OCI-LY1 (cell line): ENCODE measurements around the gene INS.

Experiments
- H2AFZ ChIP-seq: fragments of 200-600 bp; sonication (generic), shearing (Covaris generic); 2 replicates; pipeline ENCODE4 v1.6.0; 2014; ENCODE audit warnings: antibody characterized with exemption, mild to moderate bottlenecking, low read length
- H3F3A ChIP-seq: fragments of 200-600 bp; sonication (generic), shearing (Covaris generic); 2 replicates; pipeline ENCODE4 v1.6.0; 2014; ENCODE audit warnings: mild to moderate bottlenecking, antibody characterized with exemption, low read length, moderate library complexity; ENCODE audit not compliant: insufficient read depth
- H3K27ac ChIP-seq: fragments of 200-600 bp; sonication (generic); 2 replicates; pipeline ENCODE4 v1.5.1; 2014; ENCODE audit warnings: low read length, mixed run types, mild to moderate bottlenecking, low read depth; ENCODE audit not compliant: poor library complexity, severe bottlenecking
- H3K27me3 ChIP-seq: fragments of 200-600 bp; sonication (generic); 2 replicates; pipeline ENCODE4 v1.6.0; 2014; ENCODE audit warnings: antibody characterized with exemption, mild to moderate bottlenecking, low read length, moderate library complexity; ENCODE audit not compliant: insufficient read depth
- H3K36me3 ChIP-seq: fragments of 200-600 bp; sonication (generic); 2 replicates; pipeline ENCODE4 v1.6.1; 2014; ENCODE audit warnings: mild to moderate bottlenecking, antibody characterized with exemption, low read length, moderate library complexity, mixed read lengths; ENCODE audit not compliant: insufficient read depth
- H3K4me1 ChIP-seq: fragments of 200-600 bp; sonication (generic); 2 replicates; pipeline ENCODE4 v1.5.1; 2014; ENCODE audit warnings: mild to moderate bottlenecking, low read length, moderate library complexity; ENCODE audit not compliant: insufficient read depth, severe bottlenecking
- H3K4me2 ChIP-seq: fragments of 200-600 bp; sonication (generic), shearing (Covaris generic); 2 replicates; pipeline ENCODE4 v1.6.1; 2014; ENCODE audit warnings: low read length
- H3K4me3 ChIP-seq: fragments of 200-600 bp; sonication (generic); 2 replicates; pipeline ENCODE4 v1.5.1; 2014; ENCODE audit warnings: low read length, low read depth, mild to moderate bottlenecking, mixed read lengths; ENCODE audit not compliant: poor library complexity, severe bottlenecking
- H3K79me2 ChIP-seq: fragments of 200-600 bp; shearing (Covaris generic); 2 replicates; pipeline ENCODE4 v1.6.1; 2016; ENCODE audit warnings: mixed run types, low read length, mixed read lengths; ENCODE audit not compliant: insufficient read depth
- H3K9ac ChIP-seq: fragments of 200-600 bp; sonication (generic), shearing (Covaris generic); 2 replicates; pipeline ENCODE4 v1.6.1; 2014; ENCODE audit warnings: mild to moderate bottlenecking, low read length, mixed read lengths
- H3K9me2 ChIP-seq: fragments of 200-600 bp; sonication (generic), shearing (Covaris generic); 2 replicates; pipeline ENCODE4 v1.6.1; 2014; ENCODE audit warnings: low read depth, mild to moderate bottlenecking, low read length, mixed read lengths
- H3K9me3 ChIP-seq: fragments of 200-600 bp; shearing (Covaris generic); 2 replicates; pipeline ENCODE4 v1.6.1; 2014; ENCODE audit warnings: low read length, mixed read lengths
- H4K20me1 ChIP-seq: fragments of 200-600 bp; sonication (generic), shearing (Covaris generic); 2 replicates; pipeline ENCODE4 v1.6.0; 2016; ENCODE audit warnings: mild to moderate bottlenecking, low read length; ENCODE audit not compliant: insufficient read depth
- EZH2 ChIP-seq: fragments of 200-600 bp; sonication (generic), shearing (Covaris generic); IDR thresholded peaks from 2 replicates; pipeline ENCODE4 v1.8.0; 2017; ENCODE audit warnings: borderline replicate concordance, mixed run types, mild to moderate bottlenecking, antibody characterized with exemption, low read length, moderate library complexity, mixed read lengths
- TF ChIP-seq, protein P1 (sequence below): fragments of 200-600 bp; sonication (generic), shearing (Covaris generic); IDR thresholded peaks from 2 replicates; pipeline ENCODE4 v1.5.1; 2017; ENCODE audit warnings: mild to moderate bottlenecking, antibody characterized with exemption, low read length, moderate library complexity, mixed read lengths

Gene INS

GRCh38 chr11:2200536-2200935, 39.5 kb upstream of the INS start:
- Histone ChIP-seq H3K4me1 (no peaks in the 10 kb centered on the region), H3K9ac (no peak overlapping the region), H3K4me3 (no peak overlapping the region), H3K36me3 (no peaks in the 10 kb centered on the region), H2AFZ (no peak overlapping the region), H4K20me1 (no peaks in the 10 kb centered on the region), H3F3A (no peaks in the 10 kb centered on the region), H3K4me2 (no peak overlapping the region), H3K9me3 (no peaks in the 10 kb centered on the region), H3K27me3 (no peaks in the 10 kb centered on the region), H3K79me2 (no peaks in the 10 kb centered on the region), H3K9me2 (no peaks in the 10 kb centered on the region), H3K27ac (no peak overlapping the region)
- no peak for TF ChIP-seq EZH2
- TF ChIP-seq, protein P1, sequence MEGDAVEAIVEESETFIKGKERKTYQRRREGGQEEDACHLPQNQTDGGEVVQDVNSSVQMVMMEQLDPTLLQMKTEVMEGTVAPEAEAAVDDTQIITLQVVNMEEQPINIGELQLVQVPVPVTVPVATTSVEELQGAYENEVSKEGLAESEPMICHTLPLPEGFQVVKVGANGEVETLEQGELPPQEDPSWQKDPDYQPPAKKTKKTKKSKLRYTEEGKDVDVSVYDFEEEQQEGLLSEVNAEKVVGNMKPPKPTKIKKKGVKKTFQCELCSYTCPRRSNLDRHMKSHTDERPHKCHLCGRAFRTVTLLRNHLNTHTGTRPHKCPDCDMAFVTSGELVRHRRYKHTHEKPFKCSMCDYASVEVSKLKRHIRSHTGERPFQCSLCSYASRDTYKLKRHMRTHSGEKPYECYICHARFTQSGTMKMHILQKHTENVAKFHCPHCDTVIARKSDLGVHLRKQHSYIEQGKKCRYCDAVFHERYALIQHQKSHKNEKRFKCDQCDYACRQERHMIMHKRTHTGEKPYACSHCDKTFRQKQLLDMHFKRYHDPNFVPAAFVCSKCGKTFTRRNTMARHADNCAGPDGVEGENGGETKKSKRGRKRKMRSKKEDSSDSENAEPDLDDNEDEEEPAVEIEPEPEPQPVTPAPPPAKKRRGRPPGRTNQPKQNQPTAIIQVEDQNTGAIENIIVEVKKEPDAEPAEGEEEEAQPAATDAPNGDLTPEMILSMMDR: no peak

DNA sequence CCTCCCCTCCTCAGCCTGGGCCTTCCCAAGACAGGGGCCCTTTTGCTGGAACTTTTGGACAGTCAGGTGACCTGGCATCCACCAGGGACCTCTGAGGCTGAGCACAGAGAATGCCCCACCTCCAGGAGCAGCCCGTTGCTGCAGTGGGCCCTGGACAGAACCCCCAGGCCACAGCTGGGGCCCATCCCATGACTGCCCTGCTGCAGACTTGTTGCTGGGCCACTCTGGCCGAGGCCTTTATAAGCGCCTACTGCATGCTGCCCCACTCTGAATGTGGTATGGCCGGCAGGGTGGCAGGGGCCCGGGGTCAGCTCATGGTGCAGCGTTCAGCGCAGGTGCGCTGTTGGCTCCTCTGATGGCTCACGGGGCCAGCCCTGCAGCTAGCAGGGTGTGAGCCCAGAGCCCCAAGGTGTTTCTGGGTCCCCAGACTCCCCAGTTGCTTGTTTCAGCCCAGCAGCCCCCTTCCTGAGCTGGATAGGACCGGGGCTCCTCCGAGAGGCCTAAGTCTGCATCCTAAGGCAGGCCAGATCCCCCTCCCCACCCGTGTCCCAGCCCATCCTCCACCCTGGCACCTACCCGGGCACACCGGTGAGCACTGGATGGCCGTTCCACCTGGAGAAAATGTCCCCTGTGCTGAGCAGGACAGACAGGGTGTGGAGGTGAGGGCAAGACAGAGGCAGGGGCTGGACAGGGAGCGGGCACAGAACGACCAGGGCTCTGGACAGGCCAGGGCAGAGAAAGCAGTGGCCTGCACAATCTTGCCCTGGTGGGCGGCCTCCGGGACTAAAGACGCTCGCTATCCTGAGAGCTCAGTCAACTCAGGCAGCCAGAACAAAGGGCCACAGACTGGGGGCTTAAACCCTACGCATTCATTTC, 38.7 kb upstream of the INS start:
- no peaks in the 10 kb centered on the region for H3K36me3 ChIP-seq
- no peak overlapping the region for H3K4me3 ChIP-seq
- no peak for TF ChIP-seq EZH2
- TF ChIP-seq, protein P1: no peak
- H3K27ac ChIP-seq: no peak overlapping the region
- H3K4me1 ChIP-seq: no peaks in the 10 kb centered on the region
- no peaks in the 10 kb centered on the region for H3K9me2 ChIP-seq
- H3K4me2 ChIP-seq: no peak overlapping the region
- H2AFZ ChIP-seq: no peak overlapping the region
- H3K9me3 ChIP-seq: no peaks in the 10 kb centered on the region
- H3K9ac ChIP-seq: no peak overlapping the region
- no peaks in the 10 kb centered on the region for H3K27me3 ChIP-seq
- no peaks in the 10 kb centered on the region for H3F3A ChIP-seq
- H4K20me1 ChIP-seq: no peaks in the 10 kb centered on the region
- no peaks in the 10 kb centered on the region for H3K79me2 ChIP-seq

DNA sequence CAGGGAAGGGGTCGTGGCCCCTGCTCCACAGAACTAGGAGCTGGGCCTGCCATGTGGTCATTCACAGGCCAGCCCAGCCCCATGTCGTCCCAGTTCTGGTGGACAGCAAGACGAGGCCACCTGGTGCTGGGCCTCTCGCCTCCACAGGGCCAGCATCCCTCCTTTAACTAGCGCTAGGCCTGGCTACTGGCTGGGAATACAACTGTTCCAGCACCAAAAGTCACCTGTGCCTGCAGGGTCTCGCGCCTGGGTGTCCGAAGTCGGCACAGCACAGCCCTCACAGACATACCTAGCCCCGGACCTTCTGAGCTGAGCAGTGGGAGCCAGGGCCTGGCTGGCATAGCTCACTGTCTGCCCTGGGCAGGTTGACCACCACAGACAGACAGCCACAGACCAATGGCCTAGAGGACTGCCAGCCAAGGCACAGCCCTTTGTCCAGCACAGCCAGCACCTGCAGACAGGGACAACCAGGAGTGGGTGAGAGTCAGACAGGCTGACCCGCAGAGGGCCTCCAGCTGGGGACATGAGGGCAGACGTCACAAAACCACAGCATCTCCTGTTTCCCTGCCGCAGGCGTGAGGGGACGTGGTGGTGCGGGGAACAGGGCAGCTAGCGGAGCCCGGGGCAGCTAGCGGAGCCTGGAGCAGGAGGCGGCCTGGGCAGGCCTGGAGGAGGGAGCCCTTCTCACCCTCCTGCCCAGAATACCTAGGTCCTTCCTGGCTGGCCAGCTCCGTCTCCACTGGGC, 37.8 kb upstream of the INS start:
- no peak overlapping the region for H3K4me3 ChIP-seq
- H3K79me2 ChIP-seq: no peaks in the 10 kb centered on the region
- no peak overlapping the region for H2AFZ ChIP-seq
- H3K9ac ChIP-seq: no peak overlapping the region
- no peaks in the 10 kb centered on the region for H3K36me3 ChIP-seq
- no peak for TF ChIP-seq EZH2
- TF ChIP-seq, protein P1: no peak
- H3K9me3 ChIP-seq: no peaks in the 10 kb centered on the region
- H3K9me2 ChIP-seq: no peaks in the 10 kb centered on the region
- no peak overlapping the region for H3K4me2 ChIP-seq
- no peaks in the 10 kb centered on the region for H3K27me3 ChIP-seq
- no peak overlapping the region for H3K27ac ChIP-seq
- H3F3A ChIP-seq: no peaks in the 10 kb centered on the region
- no peaks in the 10 kb centered on the region for H4K20me1 ChIP-seq
- no peaks in the 10 kb centered on the region for H3K4me1 ChIP-seq
